Measurements from ENCODE around the gene HOOK1. TPM values are rescaled to one million over a fixed set of nuclear protein-coding genes. Genes with fewer than 3 reads are reported as not detected.

HOOK1 gene
- total RNA-seq, 2 experiments from 2014 or later = 12.9 to 13.3 TPM

Other genes starting within 250 kb of the HOOK1 start
- under 1 TPM; 0.57 to 0.68 TPM for gene CYP2J2, start 111.8 kb downstream of the HOOK1 start, total RNA-seq